GM21528 (cell line): ENCODE data around the gene SASH1.

ENCODE experiments used
- ATAC-seq: cut with Tn5 transposase; IDR thresholded peaks from one replicate; pipeline ENCODE4 v1.9.1; 2021; ENCODE audit warnings: mild to moderate bottlenecking, moderate library complexity; ENCODE audit not compliant: unreplicated experiment, low FRiP score

Gene SASH1

GRCh38 chr6:148533309-148534107 is 190.9 kb downstream of the SASH1 start:
- no peak for ATAC-seq

- no peak for ATAC-seq
Measured at GRCh38 chr6:148534871-148535270, 192.2 kb downstream of the SASH1 start.

GRCh38 chr6:148535381-148535780 is 192.7 kb downstream of the SASH1 start:
- no peak for ATAC-seq

- ATAC-seq = no peak
Measured at GRCh38 chr6:148535976-148536375, 193.3 kb downstream of the SASH1 start.

- ATAC-seq = no peak
Measured at GRCh38 chr6:148538261-148539190, 195.9 kb downstream of the SASH1 start.

GRCh38 chr6:148543540-148543939 is 200.9 kb downstream of the SASH1 start:
- no peak for ATAC-seq

- ATAC-seq = no peak
Measured at GRCh38 chr6:148544421-148544820, 201.8 kb downstream of the SASH1 start.

GRCh38 chr6:148545901-148546300 is 203.3 kb downstream of the SASH1 start:
- ATAC-seq = no peak

GRCh38 chr6:148547110-148547509 is 204.5 kb downstream of the SASH1 start:
- ATAC-seq = no peak

GRCh38 chr6:148548065-148548748 is 205.6 kb downstream of the SASH1 start:
- no peak for ATAC-seq

- no peak for ATAC-seq
Measured at GRCh38 chr6:148548749-148549140, 206.1 kb downstream of the SASH1 start.

GRCh38 chr6:148550569-148550968 is 207.9 kb downstream of the SASH1 start:
- ATAC-seq = no peak

GRCh38 chr6:148551226-148551625 is 208.6 kb downstream of the SASH1 start:
- ATAC-seq = no peak

GRCh38 chr6:148556410-148556809 is 213.8 kb downstream of the SASH1 start:
- no peak for ATAC-seq

GRCh38 chr6:148557796-148558321 is 215.2 kb downstream of the SASH1 start:
- ATAC-seq = no peak

- ATAC-seq = peak; percentile 85
Measured at GRCh38 chr6:148559848-148560433, 217.3 kb downstream of the SASH1 start.

GRCh38 chr6:148561629-148562028 is 219.0 kb downstream of the SASH1 start:
- no peak for ATAC-seq

- no peak for ATAC-seq
Measured at GRCh38 chr6:148563066-148563465, 220.4 kb downstream of the SASH1 start.

- no peak for ATAC-seq
Measured at GRCh38 chr6:148564494-148565035, 221.9 kb downstream of the SASH1 start.

GRCh38 chr6:148565321-148565926 is 222.8 kb downstream of the SASH1 start:
- ATAC-seq = no peak
